ENCODE data around the gene PXDC1.
"Not testable (repeated sequence)": the region's sequence is repeated elsewhere in the genome, so short reads cannot be mapped to it uniquely, and the experiment has no call there.

PXDC1 gene

DNA sequence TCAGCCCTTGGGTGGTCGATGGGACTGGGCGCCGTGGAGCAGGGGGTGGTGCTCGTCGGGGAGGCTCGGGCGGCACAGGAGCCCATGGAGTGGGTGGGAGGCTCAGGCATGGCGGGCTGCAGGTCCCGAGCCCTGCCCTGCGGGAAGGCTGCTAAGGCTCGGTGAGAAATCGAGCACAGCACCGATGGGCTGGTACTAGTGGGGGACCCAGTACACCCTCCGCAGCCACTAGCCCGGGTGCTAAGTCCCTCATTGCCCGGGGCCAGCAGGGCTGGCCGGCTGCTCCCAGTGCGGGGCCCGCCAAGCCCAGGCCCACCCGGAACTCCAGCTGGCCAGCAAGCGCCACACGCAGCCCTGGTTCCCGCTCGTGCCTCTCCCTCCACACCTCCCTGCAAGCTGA lies 30.7 kb downstream of the PXDC1 start:
- POLR2A ChIA-PET; H3K4me1 ChIP-seq (ENCODE audit: control extremely low read depth in 1 of 4, control insufficient read depth in 4 of 4, insufficient read depth in 4 of 4, low read length in 3 of 4); H3K27ac ChIP-seq (ENCODE audit: insufficient read depth in 1 of 2, low read depth in 1 of 2, low read length in 2 of 2, poor library complexity in 1 of 2, severe bottlenecking in 2 of 2); H3K4me3 ChIP-seq (ENCODE audit: control insufficient read depth in 1 of 7, extremely low read depth in 1 of 7, insufficient read depth in 4 of 7, low read depth in 2 of 7, low read length in 6 of 7); DNase-seq; H3K36me3 ChIP-seq (ENCODE audit: control insufficient read depth in 4 of 4, insufficient read depth in 4 of 4, low read length in 3 of 4); H3K27me3 ChIP-seq (replicated peaks in 2 of 5; ENCODE audit: control insufficient read depth in 4 of 5, insufficient read depth in 5 of 5, low read length in 4 of 5); H3K9me3 ChIP-seq (ENCODE audit: control extremely low read depth in 1 of 5, control insufficient read depth in 4 of 5, insufficient read depth in 2 of 5, low read depth in 1 of 5, low read length in 4 of 5): not testable (repeated sequence)
- WGBS (ENCODE audit: insufficient coverage), result 100% methylated on average over 8 of the region's 24 CpGs
- CTCF ChIA-PET, result interaction anchor here (1.2 to 2.0 kb wide), 4 partner anchors 11 to 440 kb away, joined by 3 to 8 read pairs (median 6); no protein-coding TSS in a partner anchor

- Histone ChIP-seq H3K4me1 (ENCODE audit: control extremely low read depth in 1 of 4, control insufficient read depth in 4 of 4, insufficient read depth in 4 of 4, low read length in 3 of 4) (peaks cover 0 to 4% (median 0%) of the 10 kb centered on the region in 4 experiments), H3K27me3 (replicated peaks in 2 of 5; ENCODE audit: control insufficient read depth in 4 of 5, insufficient read depth in 5 of 5, low read length in 4 of 5) (no peaks in the 10 kb centered on the region), H3K27ac (ENCODE audit: insufficient read depth in 1 of 2, low read depth in 1 of 2, low read length in 2 of 2, poor library complexity in 1 of 2, severe bottlenecking in 2 of 2) (no peak overlapping the region), H3K4me3 (ENCODE audit: control insufficient read depth in 1 of 7, extremely low read depth in 1 of 7, insufficient read depth in 4 of 7, low read depth in 2 of 7, low read length in 6 of 7) (no peak overlapping the region), H3K9me3 (ENCODE audit: control extremely low read depth in 1 of 5, control insufficient read depth in 4 of 5, insufficient read depth in 2 of 5, low read depth in 1 of 5, low read length in 4 of 5) (peaks cover 0 to 3% (median 0%) of the 10 kb centered on the region in 5 experiments), H3K36me3 (ENCODE audit: control insufficient read depth in 4 of 4, insufficient read depth in 4 of 4, low read length in 3 of 4) (peaks cover 0 to 8% (median 0%) of the 10 kb centered on the region in 4 experiments)
- CTCF ChIA-PET, result interaction anchor here (1.7 to 2.0 kb wide), 2 partner anchors 12 to 438 kb away, joined by 3 to 6 read pairs; no protein-coding TSS in a partner anchor
- peak in 1 of 3 donors; percentile 6 for DNase-seq
- 94% methylated on average over 19 of the region's 22 CpGs for WGBS (ENCODE audit: insufficient coverage)
- POLR2A ChIA-PET, result interaction anchor here (0.8 kb wide), 1 partner anchor 180 kb away, joined by 3 read pairs; no protein-coding TSS in a partner anchor
Observed at GRCh38 chr6:3719462-3720308, 31.8 kb downstream of the PXDC1 start.

- 49% methylated on average over 5 of the region's 5 CpGs for WGBS (ENCODE audit: insufficient coverage)
- POLR2A ChIA-PET, result no interaction called here
- H3K27ac ChIP-seq (ENCODE audit: insufficient read depth in 1 of 2, low read depth in 1 of 2, low read length in 2 of 2, poor library complexity in 1 of 2, severe bottlenecking in 2 of 2), result no peak overlapping the region
Observed at GRCh38 chr6:3718407-3718806, 33.1 kb downstream of the PXDC1 start.

GRCh38 chr6:3715285-3715684 lies 36.2 kb downstream of the PXDC1 start:
- CTCF ChIA-PET, result no interaction called here
- Histone ChIP-seq H3K9me3 (ENCODE audit: control extremely low read depth in 1 of 5, control insufficient read depth in 4 of 5, insufficient read depth in 2 of 5, low read depth in 1 of 5, low read length in 4 of 5) (peaks cover 0 to 7% (median 0%) of the 10 kb centered on the region in 5 experiments), H3K36me3 (ENCODE audit: control insufficient read depth in 4 of 4, insufficient read depth in 4 of 4, low read length in 3 of 4) (no peaks in the 10 kb centered on the region), H3K4me1 (ENCODE audit: control extremely low read depth in 1 of 4, control insufficient read depth in 4 of 4, insufficient read depth in 4 of 4, low read length in 3 of 4) (peaks cover 0 to 4% (median 0%) of the 10 kb centered on the region in 4 experiments), H3K4me3 (ENCODE audit: control insufficient read depth in 1 of 7, extremely low read depth in 1 of 7, insufficient read depth in 4 of 7, low read depth in 2 of 7, low read length in 6 of 7) (no peak overlapping the region), H3K27ac (ENCODE audit: insufficient read depth in 1 of 2, low read depth in 1 of 2, low read length in 2 of 2, poor library complexity in 1 of 2, severe bottlenecking in 2 of 2) (no peak overlapping the region), H3K27me3 (replicated peaks in 2 of 5; ENCODE audit: control insufficient read depth in 4 of 5, insufficient read depth in 5 of 5, low read length in 4 of 5) (no peaks in the 10 kb centered on the region)
- no CpG with 5 or more reads among the region's 1 CpG for WGBS (ENCODE audit: insufficient coverage)
- no peak for DNase-seq
- POLR2A ChIA-PET, result no interaction called here

More at GRCh38 chr6:3718407-3718806, 33.1 kb downstream of the PXDC1 start:
- Histone ChIP-seq H3K4me1 (ENCODE audit: control extremely low read depth in 1 of 4, control insufficient read depth in 4 of 4, insufficient read depth in 4 of 4, low read length in 3 of 4) (peaks cover 0 to 4% (median 0%) of the 10 kb centered on the region in 4 experiments), H3K9me3 (ENCODE audit: control extremely low read depth in 1 of 5, control insufficient read depth in 4 of 5, insufficient read depth in 2 of 5, low read depth in 1 of 5, low read length in 4 of 5) (peaks cover 0 to 7% (median 0%) of the 10 kb centered on the region in 5 experiments), H3K4me3 (ENCODE audit: control insufficient read depth in 1 of 7, extremely low read depth in 1 of 7, insufficient read depth in 4 of 7, low read depth in 2 of 7, low read length in 6 of 7) (no peak overlapping the region), H3K27me3 (replicated peaks in 2 of 5; ENCODE audit: control insufficient read depth in 4 of 5, insufficient read depth in 5 of 5, low read length in 4 of 5) (no peaks in the 10 kb centered on the region), H3K36me3 (ENCODE audit: control insufficient read depth in 4 of 4, insufficient read depth in 4 of 4, low read length in 3 of 4) (peaks cover 0 to 4% (median 0%) of the 10 kb centered on the region in 4 experiments)
- DNase-seq, result peak; percentile 19 to 66 (median 28)
- CTCF ChIA-PET, result interaction anchor here (1.0 to 2.0 kb wide), 3 partner anchors 14 to 432 kb away, joined by 3 to 6 read pairs (median 5); no protein-coding TSS in a partner anchor

GRCh38 chr6:3714768-3715167 lies 36.7 kb downstream of the PXDC1 start:
- H3K9me3 ChIP-seq (ENCODE audit: control extremely low read depth in 1 of 5, control insufficient read depth in 4 of 5, insufficient read depth in 2 of 5, low read depth in 1 of 5, low read length in 4 of 5), result peaks cover 0 to 7% (median 0%) of the 10 kb centered on the region in 5 experiments
- no peak overlapping the region for H3K4me3 ChIP-seq (ENCODE audit: control insufficient read depth in 1 of 7, extremely low read depth in 1 of 7, insufficient read depth in 4 of 7, low read depth in 2 of 7, low read length in 6 of 7)
- 100% methylated on average over 1 of the region's 1 CpG for WGBS (ENCODE audit: insufficient coverage)
- no peak for DNase-seq
- H3K27me3 ChIP-seq (replicated peaks in 2 of 5; ENCODE audit: control insufficient read depth in 4 of 5, insufficient read depth in 5 of 5, low read length in 4 of 5), result no peaks in the 10 kb centered on the region
- H3K36me3 ChIP-seq (ENCODE audit: control insufficient read depth in 4 of 4, insufficient read depth in 4 of 4, low read length in 3 of 4), result no peaks in the 10 kb centered on the region
- H3K4me1 ChIP-seq (ENCODE audit: control extremely low read depth in 1 of 4, control insufficient read depth in 4 of 4, insufficient read depth in 4 of 4, low read length in 3 of 4), result peaks cover 0 to 4% (median 0%) of the 10 kb centered on the region in 4 experiments
- POLR2A ChIA-PET, result no interaction called here
- H3K27ac ChIP-seq (ENCODE audit: insufficient read depth in 1 of 2, low read depth in 1 of 2, low read length in 2 of 2, poor library complexity in 1 of 2, severe bottlenecking in 2 of 2), result no peak overlapping the region
- CTCF ChIA-PET, result no interaction called here

DNA sequence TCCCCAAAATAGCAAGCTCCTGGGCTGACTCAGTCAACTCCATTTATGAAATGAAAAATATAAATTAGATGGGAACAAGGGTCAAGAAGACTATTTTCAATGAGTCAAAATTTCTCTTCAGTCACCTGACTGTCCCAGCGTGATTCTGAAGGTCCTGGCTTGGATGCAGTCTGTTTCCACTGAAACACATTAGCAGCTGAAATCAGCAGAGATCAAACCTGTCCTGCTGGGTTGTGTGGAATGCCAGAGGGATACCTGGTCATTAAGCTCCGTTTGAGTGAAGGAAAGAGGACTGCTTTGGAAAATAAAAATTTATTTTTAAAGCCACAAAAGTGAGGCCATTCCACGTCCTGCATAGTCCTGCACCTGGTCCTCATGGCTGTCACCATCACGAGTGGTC lies 37.4 kb downstream of the PXDC1 start:
- POLR2A ChIA-PET, result no interaction called here
- no peaks in the 10 kb centered on the region for H3K36me3 ChIP-seq (ENCODE audit: control insufficient read depth in 4 of 4, insufficient read depth in 4 of 4, low read length in 3 of 4)
- DNase-seq, result no peak
- peaks cover 0 to 3% (median 0%) of the 10 kb centered on the region in 4 experiments for H3K4me1 ChIP-seq (ENCODE audit: control extremely low read depth in 1 of 4, control insufficient read depth in 4 of 4, insufficient read depth in 4 of 4, low read length in 3 of 4)
- no peak overlapping the region for H3K27ac ChIP-seq (ENCODE audit: insufficient read depth in 1 of 2, low read depth in 1 of 2, low read length in 2 of 2, poor library complexity in 1 of 2, severe bottlenecking in 2 of 2)
- CTCF ChIA-PET, result interaction anchor here (1.3 kb wide), 1 partner anchor 14 kb away, joined by 3 read pairs; no protein-coding TSS in a partner anchor
- H3K9me3 ChIP-seq (ENCODE audit: control extremely low read depth in 1 of 5, control insufficient read depth in 4 of 5, insufficient read depth in 2 of 5, low read depth in 1 of 5, low read length in 4 of 5), result peaks cover 0 to 7% (median 0%) of the 10 kb centered on the region in 5 experiments
- H3K27me3 ChIP-seq (replicated peaks in 2 of 5; ENCODE audit: control insufficient read depth in 4 of 5, insufficient read depth in 5 of 5, low read length in 4 of 5), result no peaks in the 10 kb centered on the region
- 97% methylated on average over 4 of the region's 4 CpGs for WGBS (ENCODE audit: insufficient coverage)
- no peak overlapping the region for H3K4me3 ChIP-seq (ENCODE audit: control insufficient read depth in 1 of 7, extremely low read depth in 1 of 7, insufficient read depth in 4 of 7, low read depth in 2 of 7, low read length in 6 of 7)
